LNCaP clone FGC (cell line): Measurements from ENCODE around the gene CYB5B.

ENCODE experiments used
- DNase-seq: peaks from one replicate; pipeline ENCODE4 v3.0.0-alpha.2; 2011; ENCODE audit warnings: low read depth
- H3K4me3 ChIP-seq: 2 replicates; pipeline ENCODE4 v1.5.1; 2011; ENCODE audit warnings: mild to moderate bottlenecking, low read depth, low read length, control low read depth
- CTCF ChIP-seq: IDR thresholded peaks from 2 replicates; pipeline ENCODE4 v1.5.1; 2012; ENCODE audit warnings: mild to moderate bottlenecking; ENCODE audit not compliant: control insufficient read depth, insufficient read depth; ENCODE audit errors: extremely low read depth

The CYB5B gene

DNA sequence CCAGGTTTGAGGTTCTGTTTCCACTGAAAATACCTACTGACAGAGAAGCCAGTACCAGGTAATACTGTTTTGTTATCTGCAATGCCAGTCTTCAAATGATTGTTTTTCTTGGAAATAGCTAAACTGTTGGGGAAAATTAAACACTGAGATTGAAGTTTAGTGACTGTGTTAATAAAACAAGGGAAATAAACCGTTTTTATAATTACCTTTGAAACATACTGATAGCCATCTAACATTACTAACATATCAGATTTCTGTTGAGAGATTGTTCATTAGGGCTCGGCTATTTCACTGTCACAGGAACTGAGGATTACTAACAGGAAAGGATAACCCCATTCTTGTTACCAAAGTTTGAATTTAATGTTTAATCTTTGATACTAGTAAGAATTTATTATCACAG, 42.1 kb downstream of the CYB5B start:
- no peak for TF ChIP-seq CTCF
- no peak overlapping the region for H3K4me3 ChIP-seq
- DNase-seq, result no peak

DNA sequence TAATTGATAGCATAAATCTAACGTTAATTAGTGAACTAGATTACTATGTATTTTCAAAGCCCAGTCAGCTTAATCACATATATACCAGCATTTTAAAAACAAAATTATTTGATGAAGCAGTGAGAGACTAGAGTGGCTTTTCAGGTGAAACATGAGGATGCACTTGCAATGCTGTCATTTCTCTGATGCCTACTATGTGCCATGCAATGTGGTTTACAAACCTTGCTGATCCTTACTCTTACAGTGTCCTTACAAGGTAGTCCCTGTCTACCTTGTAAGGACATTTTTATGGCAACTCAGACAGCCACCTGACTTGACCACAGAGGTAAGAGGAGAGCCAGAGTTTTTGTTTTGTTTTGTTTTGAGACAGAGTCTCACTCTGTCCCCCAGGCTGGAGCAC, 42.7 kb downstream of the CYB5B start:
- no peak overlapping the region for H3K4me3 ChIP-seq
- DNase-seq, result no peak
- no peak for TF ChIP-seq CTCF

DNA sequence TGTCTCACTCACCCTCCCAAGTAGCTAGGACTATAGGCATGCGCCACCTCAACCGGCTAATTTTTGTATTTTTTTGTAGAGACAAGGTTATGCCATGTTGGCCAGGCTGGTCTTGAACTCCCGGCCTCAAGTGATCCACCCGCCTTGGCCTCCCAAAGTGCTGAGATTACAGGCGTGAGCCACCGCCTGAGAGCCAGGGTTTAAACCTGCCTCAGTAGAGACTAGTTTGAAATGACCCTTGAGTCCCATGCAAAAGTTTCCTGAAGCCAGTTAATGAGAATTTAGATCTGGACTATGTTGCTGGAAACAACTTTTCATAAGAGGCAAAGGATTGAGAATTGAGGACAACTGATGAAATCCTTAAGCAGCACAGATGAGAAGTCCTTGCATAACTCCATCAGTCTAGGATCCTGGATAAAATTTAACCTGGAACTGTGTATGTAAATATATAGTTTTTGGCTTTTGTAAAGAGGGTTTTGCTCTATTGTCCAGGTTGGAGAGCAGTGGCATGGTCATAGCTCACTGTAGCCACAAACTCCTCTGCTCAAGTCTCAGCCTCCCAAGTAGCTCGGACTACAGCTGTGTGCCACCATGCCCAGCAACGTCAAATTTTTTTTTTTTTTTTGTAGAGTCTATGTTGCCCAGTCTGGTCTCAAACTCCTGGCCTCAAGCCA, 43.2 kb downstream of the CYB5B start:
- DNase-seq, result no peak
- no peak overlapping the region for H3K4me3 ChIP-seq
- no peak for TF ChIP-seq CTCF

DNA sequence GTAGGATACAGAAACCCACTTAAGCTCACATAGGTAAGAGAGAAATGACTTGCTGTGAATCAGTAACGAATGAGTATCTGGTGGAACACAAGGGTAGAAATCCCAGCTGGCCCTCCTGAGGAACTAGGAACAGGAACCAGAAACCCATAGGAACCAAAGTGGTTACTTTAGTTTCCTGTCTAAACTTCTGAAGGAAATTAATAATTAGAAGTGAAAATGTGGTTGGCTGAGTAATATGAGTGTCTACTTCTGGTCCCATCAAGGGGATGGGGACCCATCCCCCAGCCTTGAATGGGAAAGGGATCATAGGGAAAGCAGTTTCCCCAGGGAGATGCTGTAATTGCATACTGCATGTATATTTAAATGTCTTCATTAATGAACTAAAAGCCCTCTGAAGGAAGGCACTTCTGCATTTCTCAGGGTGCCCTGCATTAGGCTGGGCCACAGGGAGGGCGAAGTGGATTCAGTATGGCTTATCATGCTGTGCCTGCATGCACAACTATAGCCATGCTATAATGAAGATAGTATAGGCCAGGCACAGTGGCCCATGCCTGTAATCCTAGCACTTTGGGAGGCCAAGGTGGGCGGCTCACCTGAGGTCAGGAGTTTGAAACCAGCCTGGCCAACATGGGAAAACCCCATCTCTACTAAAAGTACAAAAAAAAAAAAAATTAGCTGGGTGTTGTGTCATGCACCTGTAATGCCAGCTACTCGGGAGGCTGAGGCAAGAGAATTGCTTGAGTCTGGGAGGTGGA, 45.6 kb downstream of the CYB5B start:
- no peak overlapping the region for H3K4me3 ChIP-seq
- no peak for TF ChIP-seq CTCF
- DNase-seq, result no peak

DNA sequence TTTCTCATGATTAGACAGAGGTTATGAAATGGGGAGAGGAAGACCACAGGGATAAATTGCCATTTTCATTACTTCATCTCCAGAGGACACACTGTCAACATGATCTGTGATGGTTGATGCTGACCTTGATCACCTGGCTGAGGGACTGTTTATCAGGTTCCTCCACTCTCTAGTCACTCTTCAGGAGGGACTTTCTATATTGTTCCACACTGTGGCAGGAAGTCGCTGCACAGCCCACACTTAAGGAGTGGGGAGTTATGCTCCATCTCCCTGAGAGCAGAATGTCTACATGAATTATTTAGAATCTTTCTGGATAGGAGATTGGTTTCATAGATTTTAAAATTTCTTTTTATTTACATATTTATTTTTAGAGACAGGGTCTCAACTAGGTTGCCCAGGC, 46.7 kb downstream of the CYB5B start:
- no peak for TF ChIP-seq CTCF
- no peak for DNase-seq
- H3K4me3 ChIP-seq, result no peak overlapping the region

- TF ChIP-seq CTCF, result no peak
- H3K4me3 ChIP-seq, result no peak overlapping the region
- no peak for DNase-seq
Observed at GRCh38 chr16:69474408-69474807, 50.0 kb downstream of the CYB5B start.
